ENCODE results near the gene IGBP1. TPM values are rescaled to one million over a fixed set of nuclear protein-coding genes. Genes with fewer than 3 reads are reported as not detected.

IGBP1 gene
- total RNA-seq, 1 experiment from 2014 or later = 57.6 TPM

GRCh38 chrX:70172964-70173363 lies 39.7 kb downstream of the IGBP1 start:
- no peak for TF ChIP-seq EZH2 (IDR thresholded peaks at IDR 0.05; ENCODE audit: low read depth)
- H3K4me1 ChIP-seq (replicated peaks; ENCODE audit: insufficient read depth) = peaks cover 13% of the 10 kb centered on the region; the same call in 1 of the 2 replicates

GRCh38 chrX:70174754-70175153 lies 41.5 kb downstream of the IGBP1 start:
- Histone ChIP-seq H3K27me3 (ENCODE audit: insufficient read depth, low read depth) (no peaks in the 10 kb centered on the region), H3F3A (ENCODE audit: insufficient read depth, low read depth) (no peaks in the 10 kb centered on the region), H4K20me1 (ENCODE audit: insufficient read depth) (no peaks in the 10 kb centered on the region), H3K79me2 (ENCODE audit: low read depth) (no peaks in the 10 kb centered on the region), H3K9me2 (ENCODE audit: insufficient read depth) (no peaks in the 10 kb centered on the region), H3K4me2 (no peak overlapping the region), H3K4me1 (replicated peaks; ENCODE audit: insufficient read depth) (no peaks in the 10 kb centered on the region), H3K4me3 (no peak overlapping the region), H3K27ac (no peak overlapping the region), H2AFZ (no peak overlapping the region), H3K36me3 (ENCODE audit: low read depth) (no peaks in the 10 kb centered on the region), H3K9me3 (ENCODE audit: insufficient read depth, low read depth) (no peaks in the 10 kb centered on the region)
- intact Hi-C loops (cut with micrococcal nuclease; ENCODE audit: unreplicated experiment) = no loop called here
- no TSS peak for BruUV-seq (replicated peaks)
- ChIA-PET CTCF (no interaction called here), POLR2A (ENCODE audit: unreplicated experiment) (interaction anchor here (0.5 kb wide), 1 partner anchor 31 kb away, joined by 3 read pairs; no protein-coding TSS in a partner anchor)
- no peak for DNase-seq
- no peak for TF ChIP-seq CTCF (conservative IDR thresholded peaks at IDR 0.05)
- no peak for TF ChIP-seq EZH2 (IDR thresholded peaks at IDR 0.05; ENCODE audit: low read depth)

More at GRCh38 chrX:70172964-70173363, 39.7 kb downstream of the IGBP1 start:
- no peak for DNase-seq
- POLR2A ChIA-PET (ENCODE audit: unreplicated experiment) = no interaction called here
- H3K36me3 ChIP-seq (ENCODE audit: low read depth) = no peaks in the 10 kb centered on the region
- BruUV-seq (replicated peaks) = no TSS peak
- H4K20me1 ChIP-seq (ENCODE audit: insufficient read depth) = no peaks in the 10 kb centered on the region
- H3K4me3 ChIP-seq = no peak overlapping the region
- intact Hi-C loops (cut with micrococcal nuclease; ENCODE audit: unreplicated experiment) = no loop called here
- no peak overlapping the region for H3K27ac ChIP-seq
- no peak overlapping the region for H2AFZ ChIP-seq
- no peaks in the 10 kb centered on the region for H3K79me2 ChIP-seq (ENCODE audit: low read depth)
- H3F3A ChIP-seq (ENCODE audit: insufficient read depth, low read depth) = peaks cover 10% of the 10 kb centered on the region; the same call in 1 of the 2 replicates
- H3K4me2 ChIP-seq = no peak overlapping the region
- CTCF ChIA-PET = no interaction called here
- H3K27me3 ChIP-seq (ENCODE audit: insufficient read depth, low read depth) = no peaks in the 10 kb centered on the region
- no peaks in the 10 kb centered on the region for H3K9me3 ChIP-seq (ENCODE audit: insufficient read depth, low read depth)
- H3K9me2 ChIP-seq (ENCODE audit: insufficient read depth) = no peaks in the 10 kb centered on the region

GRCh38 chrX:70175338-70175737 lies 42.1 kb downstream of the IGBP1 start:
- H3F3A ChIP-seq (ENCODE audit: insufficient read depth, low read depth) = no peaks in the 10 kb centered on the region
- intact Hi-C loops (cut with micrococcal nuclease; ENCODE audit: unreplicated experiment) = no loop called here
- no TSS peak for BruUV-seq (replicated peaks)

More at GRCh38 chrX:70175338-70175737, 42.1 kb downstream of the IGBP1 start:
- no peak for TF ChIP-seq EZH2 (IDR thresholded peaks at IDR 0.05; ENCODE audit: low read depth)
- TF ChIP-seq CTCF (conservative IDR thresholded peaks at IDR 0.05) = no peak
- Histone ChIP-seq H3K27me3 (ENCODE audit: insufficient read depth, low read depth) (no peaks in the 10 kb centered on the region), H3K4me3 (no peak overlapping the region), H3K4me1 (replicated peaks; ENCODE audit: insufficient read depth) (no peaks in the 10 kb centered on the region), H2AFZ (no peak overlapping the region), H3K9me2 (ENCODE audit: insufficient read depth) (no peaks in the 10 kb centered on the region), H3K79me2 (ENCODE audit: low read depth) (no peaks in the 10 kb centered on the region), H3K9me3 (ENCODE audit: insufficient read depth, low read depth) (no peaks in the 10 kb centered on the region), H4K20me1 (ENCODE audit: insufficient read depth) (no peaks in the 10 kb centered on the region), H3K36me3 (ENCODE audit: low read depth) (no peaks in the 10 kb centered on the region), H3K4me2 (no peak overlapping the region), H3K27ac (no peak overlapping the region)
- DNase-seq = no peak
- CTCF ChIA-PET = no interaction called here
- POLR2A ChIA-PET (ENCODE audit: unreplicated experiment) = no interaction called here

Data from PC-9 (cell line).